Coronary artery (tissue), 2 donors: ENCODE data around the gene MYO5C.

Source experiments
- DNase-seq: peaks from one replicate; pipeline ENCODE4 v3.0.0-alpha.2; 2017; ENCODE audit warnings: low spot score
- H3K27ac ChIP-seq, 2 donors: fragments of 200-600 bp; sonication (generic); one replicate each; pipeline ENCODE4 v1.5.1; 2016 to 2019
- H3K4me3 ChIP-seq: fragments of 200-600 bp; sonication (generic); 2 replicates; pipeline ENCODE4 v1.5.1; 2016; ENCODE audit warnings: mild to moderate bottlenecking, moderate library complexity
- TF ChIP-seq, protein P1 (sequence below): fragments of 200-600 bp; sonication (generic); IDR thresholded peaks from one replicate; pipeline ENCODE4 v1.5.1; 2019; ENCODE audit warnings: antibody characterized with exemption

Gene MYO5C

GRCh38 chr15:52217186-52217585 lies 78.4 kb downstream of the MYO5C start:
- Histone ChIP-seq H3K4me3 (no peak overlapping the region), H3K27ac (no peak overlapping the region)
- TF ChIP-seq, protein P1, sequence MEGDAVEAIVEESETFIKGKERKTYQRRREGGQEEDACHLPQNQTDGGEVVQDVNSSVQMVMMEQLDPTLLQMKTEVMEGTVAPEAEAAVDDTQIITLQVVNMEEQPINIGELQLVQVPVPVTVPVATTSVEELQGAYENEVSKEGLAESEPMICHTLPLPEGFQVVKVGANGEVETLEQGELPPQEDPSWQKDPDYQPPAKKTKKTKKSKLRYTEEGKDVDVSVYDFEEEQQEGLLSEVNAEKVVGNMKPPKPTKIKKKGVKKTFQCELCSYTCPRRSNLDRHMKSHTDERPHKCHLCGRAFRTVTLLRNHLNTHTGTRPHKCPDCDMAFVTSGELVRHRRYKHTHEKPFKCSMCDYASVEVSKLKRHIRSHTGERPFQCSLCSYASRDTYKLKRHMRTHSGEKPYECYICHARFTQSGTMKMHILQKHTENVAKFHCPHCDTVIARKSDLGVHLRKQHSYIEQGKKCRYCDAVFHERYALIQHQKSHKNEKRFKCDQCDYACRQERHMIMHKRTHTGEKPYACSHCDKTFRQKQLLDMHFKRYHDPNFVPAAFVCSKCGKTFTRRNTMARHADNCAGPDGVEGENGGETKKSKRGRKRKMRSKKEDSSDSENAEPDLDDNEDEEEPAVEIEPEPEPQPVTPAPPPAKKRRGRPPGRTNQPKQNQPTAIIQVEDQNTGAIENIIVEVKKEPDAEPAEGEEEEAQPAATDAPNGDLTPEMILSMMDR, result no peak
- no peak for DNase-seq

DNA sequence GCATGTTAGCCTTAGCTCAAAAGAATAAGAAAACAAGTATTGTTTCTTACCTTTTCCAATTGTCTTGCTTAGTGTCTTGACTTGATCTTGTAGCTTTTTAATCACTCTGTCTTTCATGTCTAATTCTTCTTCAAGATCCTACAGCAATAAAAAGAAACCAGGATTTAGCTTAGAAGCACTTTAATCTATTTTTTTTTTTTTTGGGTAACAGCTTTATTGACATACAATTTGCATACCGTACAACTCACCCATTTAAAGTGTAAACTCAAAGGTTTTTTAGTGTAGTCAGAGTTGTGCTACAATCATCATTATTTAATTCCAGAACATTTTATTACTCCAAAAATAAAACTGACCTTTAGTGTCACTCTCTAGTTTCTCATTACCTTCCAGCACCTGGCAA lies 81.1 kb downstream of the MYO5C start:
- DNase-seq, result no peak
- TF ChIP-seq, protein P1, result no peak
- H3K27ac ChIP-seq, result no peak overlapping the region
- H3K4me3 ChIP-seq, result no peak overlapping the region

DNA sequence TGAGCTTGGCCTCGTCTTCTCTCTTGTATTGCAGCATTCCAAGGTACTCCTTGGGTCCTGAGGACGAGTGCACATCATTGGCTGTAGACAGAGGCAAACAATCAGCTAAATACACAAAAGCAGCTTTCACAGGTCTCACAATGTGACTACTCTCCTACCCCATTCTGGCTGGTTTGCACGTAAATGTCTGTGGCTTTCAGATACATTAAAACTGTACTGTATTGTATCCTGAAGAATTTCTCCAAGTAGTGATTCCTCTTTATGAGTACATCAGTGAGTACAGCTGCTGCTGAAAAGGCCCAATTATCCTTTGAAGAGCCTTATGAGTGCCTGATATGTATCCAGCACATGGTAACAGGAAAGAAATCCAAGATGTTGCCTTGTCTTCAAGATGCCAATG lies 82.4 kb downstream of the MYO5C start:
- Histone ChIP-seq H3K27ac (no peak overlapping the region), H3K4me3 (no peak overlapping the region)
- DNase-seq, result no peak
- TF ChIP-seq, protein P1, result no peak

DNA sequence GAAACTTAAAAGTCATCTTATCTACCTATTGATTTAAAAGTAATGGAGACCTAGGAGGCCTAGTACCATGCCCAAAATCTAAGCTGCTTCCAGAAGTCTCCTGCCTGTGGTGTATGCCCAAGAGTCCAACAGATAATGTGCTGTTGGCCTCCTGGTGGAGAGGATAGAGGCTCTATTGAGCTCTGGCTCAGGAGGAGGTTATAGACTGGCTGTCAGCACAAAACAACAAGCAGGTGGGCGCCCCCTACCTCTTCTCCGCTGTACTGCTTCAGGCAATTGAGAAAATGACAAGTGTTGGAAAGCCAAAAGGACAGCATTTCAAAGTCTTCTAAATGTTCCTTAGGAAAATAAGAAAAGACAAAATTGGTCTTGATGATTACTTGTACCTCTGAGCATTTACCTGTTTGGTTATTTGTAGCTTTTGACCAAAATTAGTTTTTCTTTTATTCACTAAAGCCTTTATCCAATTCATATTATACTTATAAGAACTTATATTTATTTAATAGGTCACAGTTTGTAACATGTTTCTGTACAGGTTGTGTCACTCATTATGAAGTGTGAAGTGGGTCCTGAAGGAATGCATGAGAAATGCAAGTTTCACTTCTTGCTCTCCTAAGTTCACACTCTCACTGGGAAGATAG lies 87.2 kb downstream of the MYO5C start:
- TF ChIP-seq, protein P1, result peak; percentile 21
- H3K27ac ChIP-seq, result no peak overlapping the region
- no peak for DNase-seq
- H3K4me3 ChIP-seq, result no peak overlapping the region

DNA sequence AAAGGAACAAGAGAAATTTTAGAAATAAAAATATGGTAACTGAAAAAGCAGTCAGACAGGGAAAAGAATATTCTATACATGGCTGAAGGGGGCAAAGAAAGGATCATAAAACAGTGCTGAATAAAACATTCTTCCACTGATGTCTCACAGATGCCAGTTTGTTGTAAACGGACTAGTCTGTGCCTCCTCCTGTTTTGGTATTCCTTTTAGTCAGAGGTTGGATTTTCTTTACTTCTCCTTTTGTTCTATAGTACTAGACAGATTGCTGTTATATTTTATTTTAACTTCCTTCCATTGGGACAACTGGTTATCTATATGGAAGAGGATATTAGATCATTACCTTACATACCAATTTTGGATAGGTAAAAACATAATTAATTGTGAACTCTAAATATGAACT lies 88.4 kb downstream of the MYO5C start:
- Histone ChIP-seq H3K27ac (no peak overlapping the region), H3K4me3 (no peak overlapping the region)
- no peak for DNase-seq
- TF ChIP-seq, protein P1, result no peak

- TF ChIP-seq, protein P1, result no peak
- Histone ChIP-seq H3K4me3 (no peak overlapping the region), H3K27ac (no peak overlapping the region)
- no peak for DNase-seq
Measured at GRCh38 chr15:52206446-52206845, 89.2 kb downstream of the MYO5C start.

- Histone ChIP-seq H3K4me3 (no peak overlapping the region), H3K27ac (no peak overlapping the region)
- TF ChIP-seq, protein P1, result no peak
- no peak for DNase-seq
Measured at GRCh38 chr15:52204657-52205056, 90.9 kb downstream of the MYO5C start.
